NCI-H146 (cell line): ENCODE results near the gene UGT1A8.
"Not testable (repeated sequence)": the region's sequence is repeated elsewhere in the genome, so short reads cannot be mapped to it uniquely, and the experiment has no call there.

Source experiments
- DNase-seq: peaks from one replicate; lab custom pipeline; 2025; lab: John Stamatoyannopoulos, UW

UGT1A8 gene

DNA sequence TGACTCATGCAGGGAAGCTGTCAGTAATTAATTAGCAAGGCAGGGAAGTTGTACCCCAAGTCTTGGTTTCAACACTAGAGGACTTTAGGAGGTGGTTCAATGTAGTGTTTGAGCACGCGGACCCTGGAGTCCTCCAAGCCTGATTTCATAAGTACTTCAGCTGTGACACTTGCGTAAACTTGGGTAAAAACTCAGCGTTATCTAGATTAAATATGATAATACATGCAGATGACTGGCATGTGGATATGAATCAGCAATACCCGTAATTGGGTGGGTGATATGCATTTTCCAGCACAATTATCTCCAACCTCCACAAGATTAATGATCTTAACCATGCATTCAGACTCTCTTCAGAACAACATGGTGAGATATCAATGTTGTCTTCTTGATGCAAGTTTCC lies 69.5 kb downstream of the UGT1A8 start:
- no peak for DNase-seq

DNA sequence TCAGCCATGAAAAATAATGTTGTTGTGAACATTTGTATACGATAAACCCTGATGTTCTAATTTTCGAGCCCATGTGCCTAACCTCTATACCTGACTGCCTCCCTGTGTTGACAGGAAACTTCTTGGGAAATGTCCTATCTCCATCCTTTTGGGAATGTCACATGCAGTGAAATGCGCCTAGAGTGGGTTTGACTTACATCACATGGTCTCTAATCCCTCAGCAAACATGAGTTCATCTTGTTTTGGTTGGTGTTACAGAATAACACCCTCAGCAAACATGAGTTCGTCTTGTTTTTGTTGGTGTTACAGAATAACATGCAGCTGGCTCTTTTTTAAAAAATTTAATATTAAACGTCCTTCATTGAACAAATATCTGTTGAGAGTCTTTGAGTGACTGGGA lies 70.9 kb downstream of the UGT1A8 start:
- no peak for DNase-seq

GRCh38 chr2:233689031-233689430 lies 71.6 kb downstream of the UGT1A8 start:
- DNase-seq: no peak

GRCh38 chr2:233689501-233689900 lies 72.1 kb downstream of the UGT1A8 start:
- no peak for DNase-seq

- DNase-seq: no peak
These were observed 73.0 kb downstream of the UGT1A8 start for GRCh38 chr2:233690444-233690843.

GRCh38 chr2:233691443-233692433 lies 74.3 kb downstream of the UGT1A8 start:
- no peak for DNase-seq

GRCh38 chr2:233692648-233693047 lies 75.2 kb downstream of the UGT1A8 start, which contains the start of gene UGT1A6:
Gene UGT1A6 (plus strand): TSS chr2:233692890. CDS start chr2:233693005, 115 bp downstream.
- DNase-seq: no peak

DNA sequence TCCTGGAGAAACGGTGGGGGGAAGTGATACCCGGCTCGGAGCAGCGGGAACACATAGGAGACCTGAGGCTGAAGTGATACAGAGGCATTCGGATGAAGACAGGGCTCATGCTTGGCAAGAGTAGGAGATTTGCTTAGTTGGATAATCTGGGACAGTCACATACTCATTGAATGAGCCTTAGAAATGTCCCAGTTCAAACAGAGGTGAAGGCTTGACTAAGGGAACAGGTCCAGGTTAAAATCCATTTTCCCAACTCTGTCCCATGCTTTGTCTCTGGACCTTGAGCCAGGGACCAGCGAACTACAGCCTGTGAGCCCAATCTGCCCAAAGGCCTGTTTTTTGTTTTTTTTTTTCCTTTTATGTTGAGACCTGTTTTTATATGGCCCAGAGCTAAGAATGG lies 76.5 kb downstream of the UGT1A8 start:
- DNase-seq: no peak

DNA sequence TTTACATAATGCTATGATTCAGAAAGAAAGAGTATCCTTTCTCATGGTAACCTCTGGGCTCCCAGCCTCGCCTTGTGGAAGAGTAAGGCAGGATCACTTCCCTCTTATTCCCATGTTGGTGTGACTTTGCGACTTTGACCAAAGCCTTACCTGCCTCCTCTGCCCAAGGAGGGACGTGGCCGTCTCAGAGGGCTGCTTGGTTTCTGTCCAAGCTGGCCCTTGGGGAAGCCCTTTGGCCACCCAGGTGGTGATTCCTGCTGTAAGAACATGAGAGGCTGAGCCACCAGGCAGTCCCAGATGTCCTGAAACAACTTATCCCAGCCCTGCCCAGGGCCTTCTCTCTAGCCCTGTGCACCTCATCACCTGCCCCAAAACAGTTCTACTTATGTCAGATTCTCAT lies 81.3 kb downstream of the UGT1A8 start:
- no peak for DNase-seq

DNA sequence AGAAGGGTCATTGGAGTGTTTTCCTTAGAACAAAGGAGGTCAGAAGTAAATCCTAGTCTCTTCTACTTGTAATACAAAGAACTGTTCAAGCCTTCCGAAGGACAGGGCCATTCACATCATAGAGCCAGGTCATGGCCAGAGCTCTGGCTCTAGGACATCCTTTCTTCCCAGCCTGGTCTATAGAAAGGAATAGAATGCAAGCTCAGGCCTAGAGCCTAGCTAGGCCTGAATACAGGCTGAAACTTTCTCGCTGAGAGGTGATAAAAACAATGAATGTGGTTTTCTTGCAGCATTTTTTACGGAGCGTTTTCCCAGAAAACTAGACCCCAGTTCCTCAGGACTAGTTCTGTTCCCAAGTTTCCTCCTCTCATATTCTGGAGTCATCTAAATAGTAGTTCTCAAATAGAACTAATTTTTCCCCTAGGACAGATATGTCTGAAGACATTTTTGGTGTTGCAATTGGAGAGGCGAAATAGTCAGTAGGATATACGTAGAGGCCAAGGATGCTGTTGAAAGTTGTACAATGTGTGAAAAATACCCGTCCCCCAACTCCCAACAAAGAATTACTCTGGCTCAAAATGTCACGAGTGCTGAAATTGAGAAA lies 82.1 kb downstream of the UGT1A8 start:
- DNase-seq: no peak

DNA sequence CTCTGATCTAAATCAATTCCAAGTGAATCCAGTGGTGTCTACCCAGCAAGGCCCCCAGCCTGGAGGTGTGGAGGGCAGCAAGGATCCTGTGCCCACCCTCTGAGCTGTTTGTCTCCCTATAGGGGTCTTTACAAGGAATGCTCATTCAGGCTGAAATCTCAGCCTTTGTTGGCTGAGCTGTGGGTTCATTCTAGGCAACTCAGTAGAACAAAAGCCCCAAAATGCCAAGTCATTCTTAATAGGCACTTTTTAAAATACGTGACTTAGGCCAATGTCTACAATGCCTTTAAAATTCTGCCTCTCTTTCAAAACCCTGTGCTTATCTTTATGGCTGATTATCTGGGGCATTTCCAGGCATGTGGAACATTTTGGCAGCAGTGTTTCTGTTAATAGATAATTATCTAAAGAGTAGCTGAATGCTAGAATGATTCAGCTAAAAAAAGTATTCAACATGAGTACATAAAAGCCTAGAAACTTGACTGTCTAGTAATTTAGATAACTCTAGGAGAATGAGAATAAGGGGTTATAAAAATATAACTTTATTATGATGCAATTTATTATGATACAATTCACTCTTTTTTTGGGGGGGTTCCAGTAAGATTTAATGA lies 82.7 kb downstream of the UGT1A8 start:
- DNase-seq: no peak

DNA sequence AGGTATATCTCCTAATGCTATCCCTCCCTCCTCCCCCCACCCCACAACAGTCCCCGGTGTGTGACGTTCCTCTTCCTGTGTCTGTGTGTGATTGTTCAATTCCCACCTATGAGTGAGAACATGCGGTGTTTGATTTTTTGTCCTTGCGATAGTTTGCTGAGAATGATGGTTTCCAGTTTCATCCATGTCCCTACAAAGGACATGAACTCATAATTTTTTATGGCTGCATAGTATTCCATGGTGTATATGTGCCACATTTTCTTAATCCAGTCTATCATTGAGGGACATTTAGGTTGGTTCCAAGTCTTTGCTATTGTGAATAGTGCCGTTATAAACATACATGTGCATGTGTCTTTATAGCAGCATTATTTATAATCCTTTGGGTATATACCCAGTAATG lies 83.4 kb downstream of the UGT1A8 start:
- DNase-seq: not testable (repeated sequence)

DNA sequence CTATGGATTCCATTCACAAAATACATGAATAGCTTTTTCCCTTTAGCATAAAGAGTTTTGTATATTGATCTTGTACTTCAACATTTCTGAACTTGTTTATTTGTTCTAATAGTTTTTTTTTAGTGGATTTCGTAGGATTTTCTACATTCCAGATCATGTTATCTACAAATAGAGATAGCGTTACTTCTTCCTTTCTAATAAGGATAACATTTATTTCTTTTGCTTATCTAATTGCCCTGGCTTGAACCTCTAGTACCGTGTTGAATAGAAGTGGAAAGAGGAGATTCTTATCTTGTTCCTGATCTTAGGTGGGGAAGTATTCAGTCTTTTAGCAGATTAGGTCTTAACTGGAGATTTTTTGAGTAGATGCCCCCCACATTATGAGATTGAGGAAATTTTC lies 84.8 kb downstream of the UGT1A8 start:
- DNase-seq: no peak

- DNase-seq: no peak
These were observed 88.6 kb downstream of the UGT1A8 start for GRCh38 chr2:233705911-233706506.

DNA sequence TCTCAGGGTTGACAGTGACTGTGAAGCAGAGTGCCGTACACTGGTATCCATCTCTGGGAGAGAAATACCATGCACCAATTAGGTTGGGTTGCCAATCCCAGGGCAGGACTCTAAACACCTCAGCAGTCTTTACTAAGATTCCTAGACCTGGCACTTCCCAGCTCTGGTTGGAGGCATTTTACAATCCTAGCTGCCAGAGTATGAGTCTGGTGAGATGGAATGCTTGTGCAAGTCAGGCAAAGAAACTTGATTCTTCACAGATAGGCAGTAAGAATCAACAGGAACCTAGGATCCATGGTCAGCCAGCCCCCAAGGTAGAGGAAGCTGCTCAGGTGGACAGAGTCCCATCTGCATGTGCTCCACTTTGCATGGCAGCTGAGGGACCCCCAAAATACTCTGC lies 89.3 kb downstream of the UGT1A8 start:
- DNase-seq: no peak

DNA sequence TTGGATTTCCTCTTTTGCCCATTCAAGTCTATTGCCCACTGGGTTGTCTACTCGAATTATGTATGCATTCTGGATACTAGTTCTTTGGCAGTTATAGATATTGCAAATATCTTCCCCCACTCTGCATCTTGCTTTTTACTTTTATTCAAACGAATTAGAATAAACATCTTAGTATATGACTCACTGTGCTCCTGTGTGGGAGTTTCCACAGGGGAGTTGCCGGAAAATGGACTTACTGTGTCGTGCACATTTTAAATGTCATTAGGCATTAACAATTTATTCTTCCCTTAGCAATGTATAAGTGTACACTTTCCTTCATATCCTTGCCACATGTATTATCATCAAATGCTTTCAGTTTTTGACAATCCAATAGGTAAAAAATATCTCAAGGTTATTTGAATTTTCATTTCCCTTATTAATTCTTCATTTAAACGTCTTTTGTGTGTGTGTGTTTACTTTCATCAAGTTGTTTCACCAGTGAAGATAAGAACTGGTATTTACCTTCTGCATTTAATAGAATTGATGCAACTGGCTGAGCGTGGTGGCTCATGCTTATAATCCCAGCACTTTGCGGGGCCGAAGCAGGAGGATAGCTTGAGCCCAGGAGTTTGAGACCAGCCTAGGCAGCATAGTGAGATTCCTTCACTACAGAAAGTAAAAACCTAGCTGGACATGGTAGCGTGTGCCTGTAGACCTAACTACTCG lies 90.7 kb downstream of the UGT1A8 start:
- no peak for DNase-seq

DNA sequence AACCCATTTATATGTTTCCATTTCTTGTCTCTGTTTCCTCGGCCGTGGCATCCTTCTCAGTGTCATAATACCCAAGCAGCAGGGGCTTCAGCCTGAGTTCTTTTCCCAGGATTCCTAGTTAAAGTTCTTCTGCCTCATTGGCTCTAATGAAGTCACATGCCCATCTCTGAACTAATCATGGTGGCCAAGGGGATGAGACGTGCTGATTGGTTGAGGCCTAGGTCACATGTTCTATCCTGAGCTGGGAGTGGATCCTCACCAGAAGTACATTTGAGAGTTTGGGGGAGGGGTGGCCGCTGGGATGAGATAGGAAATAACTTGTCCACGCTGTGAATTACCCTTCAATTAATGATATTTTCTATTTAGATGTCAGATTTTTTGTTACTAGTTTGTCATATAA lies 91.5 kb downstream of the UGT1A8 start:
- no peak for DNase-seq

GRCh38 chr2:233711312-233712008 lies 94.0 kb downstream of the UGT1A8 start:
- DNase-seq: peak; percentile 31

GRCh38 chr2:233712611-233713261 lies 95.3 kb downstream of the UGT1A8 start, which contains the start of gene UGT1A5:
Gene UGT1A5 (plus strand): TSS chr2:233712907. CDS start chr2:233712992, 85 bp downstream.
- DNase-seq: no peak

GRCh38 chr2:233713262-233713615 lies 95.8 kb downstream of the UGT1A8 start:
- DNase-seq: no peak

DNA sequence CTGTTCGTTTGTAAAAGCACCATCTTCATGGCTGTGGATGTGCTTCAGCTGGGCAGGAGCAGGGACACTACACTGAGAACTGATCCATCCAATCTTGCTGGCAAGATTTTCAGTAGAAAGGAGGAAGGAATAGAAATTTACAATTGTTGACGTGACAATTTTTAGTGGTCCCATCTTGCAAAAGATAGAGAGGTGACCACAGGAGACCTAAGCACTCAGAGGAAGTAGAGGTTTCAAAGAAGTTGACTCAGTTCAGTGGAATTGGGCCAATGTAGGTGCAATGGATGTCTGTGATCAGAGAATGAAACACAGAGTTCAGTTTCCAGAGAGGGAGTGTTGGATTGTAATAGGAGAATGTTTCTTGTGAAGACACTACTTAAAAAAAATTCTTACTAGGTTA lies 96.7 kb downstream of the UGT1A8 start:
- no peak for DNase-seq
